Urinary bladder (tissue), 4 donors: ENCODE data around the gene FFAR2. TPM values are rescaled to one million over a fixed set of nuclear protein-coding genes. Genes with fewer than 3 reads are reported as not detected.
"Not testable (repeated sequence)": the region's sequence is repeated elsewhere in the genome, so short reads cannot be mapped to it uniquely, and the experiment has no call there.

Experiments used
- DNase-seq: peaks from one replicate; pipeline ENCODE4 v3.0.0-alpha.2; 2015; ENCODE audit errors: extremely low spot score
- H3K27ac ChIP-seq: one replicate; pipeline ENCODE4 v1.5.1; 2013; ENCODE audit warnings: low read depth, mild to moderate bottlenecking, moderate library complexity
- H3K36me3 ChIP-seq: one replicate; pipeline ENCODE4 v1.6.1; 2013; ENCODE audit warnings: mild to moderate bottlenecking, moderate library complexity; ENCODE audit not compliant: insufficient read depth
- H3K4me1 ChIP-seq: one replicate; pipeline ENCODE4 v1.6.1; 2013; ENCODE audit warnings: mild to moderate bottlenecking, moderate library complexity; ENCODE audit not compliant: insufficient read depth
- H3K4me3 ChIP-seq: one replicate; pipeline ENCODE4 v1.5.1; 2013; ENCODE audit warnings: low read depth, low read length
- WGBS: extraction: QIAGEN DNeasy Blood & Tissue Kit; methylation state at CpG from one replicate; pipeline ENCODE4 v1.1.7; 2013; 5-methylcytosine and 5-hydroxymethylcytosine counted together
- polyA plus RNA-seq: library from polyadenylated mRNA; stranded (reverse); fragments of 200-250 nt; gene quantifications from one replicate; pipeline ENCODE4 v1.2.3, GENCODE V29; 2013
- total RNA-seq: library from RNA; depleted of rRNA; stranded (reverse); fragments of >200 nt; gene quantifications from one replicate; pipeline ENCODE4 v1.2.3, GENCODE V29; 2014
- donor health status: healthy with polysubstance abuse.
- donor health status: healthy.

Gene FFAR2
- total RNA-seq: 0.69 TPM
- polyA plus RNA-seq: 0.05 TPM

- WGBS: 91% methylated on average over 12 of the region's 12 CpGs
- no peak within 1 kb of the TSS for H3K4me3 ChIP-seq
- no peaks in the 10 kb centered on the region for H3K36me3 ChIP-seq
- H3K4me1 ChIP-seq: no peaks in the 10 kb centered on the region
- H3K27ac ChIP-seq: no peak within 1 kb of the TSS
- no peak for DNase-seq
Observed at GRCh38 chr19:35447606-35448469, at the start of gene FFAR2. FFAR2 (plus strand) TSS chr19:35448257; CDS start chr19:35449715, 1,458 bp downstream.

GRCh38 chr19:35398570-35398969, 49.5 kb upstream of the FFAR2 start:
- H3K27ac ChIP-seq: no peak overlapping the region
- H3K36me3 ChIP-seq: no peaks in the 10 kb centered on the region
- no peaks in the 10 kb centered on the region for H3K4me1 ChIP-seq
- no peak overlapping the region for H3K4me3 ChIP-seq
- DNase-seq: no peak
- 92% methylated on average over 12 of the region's 12 CpGs for WGBS

GRCh38 chr19:35399231-35399630, 48.8 kb upstream of the FFAR2 start:
- Histone ChIP-seq H3K36me3 (no peaks in the 10 kb centered on the region), H3K27ac (no peak overlapping the region), H3K4me3 (no peak overlapping the region), H3K4me1 (no peaks in the 10 kb centered on the region)
- 73% methylated on average over 4 of the region's 4 CpGs for WGBS
- DNase-seq: no peak

- DNase-seq: no peak
- H3K27ac ChIP-seq: no peak overlapping the region
- H3K36me3 ChIP-seq: no peaks in the 10 kb centered on the region
- no peaks in the 10 kb centered on the region for H3K4me1 ChIP-seq
- WGBS: 82% methylated on average over 10 of the region's 10 CpGs
- H3K4me3 ChIP-seq: no peak overlapping the region
Observed at GRCh38 chr19:35399948-35400772, 47.9 kb upstream of the FFAR2 start.

GRCh38 chr19:35400773-35401100, 47.3 kb upstream of the FFAR2 start:
- H3K27ac ChIP-seq: no peak overlapping the region
- WGBS: 93% methylated on average over 7 of the region's 7 CpGs
- no peak overlapping the region for H3K4me3 ChIP-seq
- no peaks in the 10 kb centered on the region for H3K4me1 ChIP-seq
- no peak for DNase-seq
- H3K36me3 ChIP-seq: no peaks in the 10 kb centered on the region

- H3K4me3 ChIP-seq, H3K27ac ChIP-seq, DNase-seq, H3K36me3 ChIP-seq, H3K4me1 ChIP-seq: not testable (repeated sequence)
- 93% methylated on average over 9 of the region's 9 CpGs for WGBS
Observed at GRCh38 chr19:35401416-35401815, 46.6 kb upstream of the FFAR2 start.

- H3K27ac ChIP-seq: no peak overlapping the region
- H3K4me3 ChIP-seq: no peak overlapping the region
- no peaks in the 10 kb centered on the region for H3K4me1 ChIP-seq
- DNase-seq: no peak
- no peaks in the 10 kb centered on the region for H3K36me3 ChIP-seq
- WGBS: 77% methylated on average over 8 of the region's 8 CpGs
Observed at GRCh38 chr19:35403116-35403760, 44.8 kb upstream of the FFAR2 start.

- Histone ChIP-seq H3K27ac (no peak overlapping the region), H3K4me3 (no peak overlapping the region), H3K36me3 (no peaks in the 10 kb centered on the region), H3K4me1 (no peaks in the 10 kb centered on the region)
- 58% methylated on average over 11 of the region's 11 CpGs for WGBS
- DNase-seq: no peak
Observed at GRCh38 chr19:35404879-35405622, 43.0 kb upstream of the FFAR2 start.

GRCh38 chr19:35407619-35408018, 40.4 kb upstream of the FFAR2 start:
- H3K36me3 ChIP-seq: no peaks in the 10 kb centered on the region
- no peak for DNase-seq
- WGBS: 79% methylated on average over 6 of the region's 6 CpGs

GRCh38 chr19:35408284-35409171, 39.5 kb upstream of the FFAR2 start:
- no peaks in the 10 kb centered on the region for H3K36me3 ChIP-seq
- 77% methylated on average over 13 of the region's 13 CpGs for WGBS
- no peaks in the 10 kb centered on the region for H3K4me1 ChIP-seq
- no peak overlapping the region for H3K4me3 ChIP-seq
- H3K27ac ChIP-seq: no peak overlapping the region
- DNase-seq: no peak

More at GRCh38 chr19:35407619-35408018, 40.4 kb upstream of the FFAR2 start:
- Histone ChIP-seq H3K4me1 (no peaks in the 10 kb centered on the region), H3K4me3 (no peak overlapping the region), H3K27ac (no peak overlapping the region)

GRCh38 chr19:35409191-35409590, 38.9 kb upstream of the FFAR2 start:
- H3K36me3 ChIP-seq: no peaks in the 10 kb centered on the region
- no peaks in the 10 kb centered on the region for H3K4me1 ChIP-seq
- no peak overlapping the region for H3K4me3 ChIP-seq
- DNase-seq: no peak
- H3K27ac ChIP-seq: no peak overlapping the region
- 35% methylated on average over 5 of the region's 5 CpGs for WGBS

- DNase-seq: no peak
- 86% methylated on average over 5 of the region's 5 CpGs for WGBS
- H3K27ac ChIP-seq: no peak overlapping the region
- H3K4me3 ChIP-seq: no peak overlapping the region
- H3K36me3 ChIP-seq: no peaks in the 10 kb centered on the region
- no peaks in the 10 kb centered on the region for H3K4me1 ChIP-seq
Observed at GRCh38 chr19:35410487-35410886, 37.6 kb upstream of the FFAR2 start.
